PC-3 (cell line): ENCODE measurements around the gene MYO5C.
"Not testable (repeated sequence)": the region's sequence is repeated elsewhere in the genome, so short reads cannot be mapped to it uniquely, and the experiment has no call there.

Experiments
- CTCF ChIP-seq: fragments of 300-600 bp; sonication (generic); conservative IDR thresholded peaks from 2 replicates; pipeline ENCODE4 v1.5.1; 2017; ENCODE audit warnings: antibody characterized with exemption, low read depth, mild to moderate bottlenecking, low read length
- EZH2 ChIP-seq: fragments of 300-600 bp; sonication (generic); IDR thresholded peaks from one replicate; pipeline ENCODE4 v1.6.1; 2017; ENCODE audit warnings: antibody characterized with exemption, mild to moderate bottlenecking, low read length; ENCODE audit not compliant: unreplicated experiment
- EZH2phosphoT487 ChIP-seq: fragments of 300-600 bp; sonication (generic); IDR thresholded peaks from 2 replicates; pipeline ENCODE4 v1.6.1; 2018; ENCODE audit warnings: mild to moderate bottlenecking, antibody characterized with exemption, low read length, borderline replicate concordance

DNA sequence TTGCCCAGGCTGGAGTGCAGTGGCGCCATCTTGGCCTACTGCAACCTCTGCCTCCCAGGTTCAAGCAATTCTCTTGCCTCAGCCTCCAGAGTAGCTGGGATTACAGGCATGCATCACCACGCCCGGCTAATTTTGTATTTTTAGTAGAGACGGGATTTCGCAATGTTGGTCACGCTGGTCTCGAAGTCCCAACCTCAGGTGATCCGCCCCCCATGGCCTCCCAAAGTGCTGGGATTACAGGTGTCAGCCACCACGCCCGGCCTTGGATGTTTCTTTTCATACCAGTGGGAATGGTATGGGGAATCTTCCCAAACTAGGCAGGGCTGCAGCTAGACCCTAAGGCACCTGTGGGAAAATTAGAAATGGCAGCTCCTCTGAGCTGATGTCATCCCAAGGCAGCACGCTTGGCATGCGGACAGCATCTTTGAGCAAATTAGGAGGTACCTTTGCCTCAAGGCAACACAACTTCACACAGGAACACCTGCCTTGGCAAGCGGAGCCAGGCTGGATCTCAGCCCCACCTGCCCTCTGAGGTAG lies 56.5 kb downstream of the MYO5C start:
- not testable (repeated sequence) for TF ChIP-seq CTCF, EZH2, EZH2phosphoT487
